HG02623 (cell line): ENCODE data around the gene GRM4.
"Not testable (repeated sequence)": the region's sequence is repeated elsewhere in the genome, so short reads cannot be mapped to it uniquely, and the experiment has no call there.

Source experiments
- ATAC-seq: cut with Tn5 transposase; IDR thresholded peaks from one replicate; pipeline ENCODE4 v1.9.1; 2021; ENCODE audit warnings: moderate library complexity; ENCODE audit not compliant: unreplicated experiment

The GRM4 gene

DNA sequence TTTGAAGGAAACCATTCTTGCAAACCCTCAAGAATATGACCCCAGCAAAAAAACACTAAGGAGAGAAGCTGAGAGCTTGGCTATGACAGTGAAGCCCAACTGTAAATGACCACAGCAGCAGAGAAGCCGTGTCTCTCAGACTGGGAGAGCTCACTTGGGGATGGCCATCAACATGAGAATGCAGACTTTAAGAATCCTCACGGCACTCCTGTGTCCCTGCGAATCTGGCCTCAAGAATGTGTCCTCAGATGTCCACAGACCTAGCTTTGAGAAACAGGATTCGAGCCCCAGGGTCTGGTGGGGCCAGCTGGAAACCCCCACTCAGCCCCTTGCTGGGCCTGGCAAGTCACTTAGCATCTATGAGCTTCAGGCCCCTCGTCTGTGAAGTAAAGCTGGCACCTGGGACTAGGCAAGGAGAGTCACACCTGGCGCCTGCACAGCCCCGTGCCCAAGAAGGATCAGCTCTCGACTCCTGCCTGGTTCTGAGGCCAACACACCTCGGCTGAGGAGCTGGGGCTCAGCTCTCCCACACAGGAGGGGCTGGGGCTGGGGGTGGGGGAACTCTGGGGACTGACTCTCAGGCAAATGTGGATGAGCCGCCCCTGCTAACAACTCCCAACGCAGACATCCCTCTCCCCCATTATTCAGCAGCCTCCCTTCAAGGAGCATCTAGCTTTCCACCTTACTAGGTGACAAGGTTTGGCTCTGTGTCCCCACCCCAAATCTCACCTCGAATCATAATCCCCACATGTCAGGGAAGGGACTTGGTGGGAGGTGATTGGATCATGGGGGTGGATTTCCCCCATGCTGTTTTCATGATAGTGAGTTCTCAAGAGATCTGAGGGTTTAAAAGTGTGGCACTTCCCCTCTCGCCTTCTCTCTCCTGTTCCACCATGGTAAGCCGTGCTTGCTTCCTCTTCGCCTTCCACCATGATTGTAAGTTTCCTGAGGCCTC is 97.7 kb downstream of the GRM4 start:
- ATAC-seq = no peak

DNA sequence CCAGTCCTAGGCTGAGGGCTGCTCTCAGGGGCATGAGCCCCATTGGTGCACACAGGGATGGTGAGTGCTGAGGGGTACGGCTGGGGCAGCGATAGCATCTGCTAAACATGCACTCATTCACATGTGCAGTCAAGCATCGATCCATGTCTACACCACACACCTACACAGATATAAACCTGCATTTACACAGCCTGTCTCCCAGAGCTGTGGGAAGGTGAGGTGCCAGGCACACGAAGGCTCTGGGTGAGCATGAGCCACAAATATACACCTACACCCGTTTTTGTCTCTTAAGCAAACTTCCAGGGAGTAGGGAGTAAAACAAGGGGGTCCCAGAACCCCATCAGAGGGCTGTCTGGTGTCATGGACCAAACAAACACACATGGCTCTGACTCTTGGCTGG is 99.3 kb downstream of the GRM4 start:
- no peak for ATAC-seq

GRCh38 chr6:34045771-34046170 is 100.1 kb downstream of the GRM4 start:
- no peak for ATAC-seq

DNA sequence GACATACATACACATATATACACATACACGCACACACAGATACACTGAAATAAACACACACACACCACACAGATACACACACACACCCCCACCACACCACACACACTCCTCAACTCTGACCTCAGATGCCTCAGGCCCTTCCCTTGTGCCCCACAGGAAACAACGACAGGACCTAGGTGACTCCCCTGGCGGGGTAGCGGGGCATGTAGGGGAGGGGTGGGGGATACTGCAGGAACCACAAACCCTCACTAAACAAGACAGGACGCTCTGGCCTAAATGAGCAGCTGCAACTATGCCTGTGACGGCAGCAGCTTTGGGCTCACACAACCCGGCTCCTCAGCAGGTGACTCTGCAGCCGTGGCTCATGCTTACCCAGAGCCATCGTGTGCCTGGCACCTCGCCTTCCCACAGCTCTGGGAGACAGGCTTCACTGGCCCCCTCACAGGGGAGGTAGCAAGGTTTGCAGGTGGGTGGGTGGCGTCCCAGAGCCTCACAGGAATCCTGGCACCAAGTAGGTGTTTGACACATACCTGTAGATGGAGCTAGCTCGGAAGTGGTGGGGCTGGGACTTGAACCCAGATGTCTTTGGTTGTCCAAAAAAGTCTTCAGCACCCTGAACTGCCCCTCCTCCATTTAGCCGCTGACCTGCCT is 100.8 kb downstream of the GRM4 start:
- no peak for ATAC-seq

- no peak for ATAC-seq
Measured at GRCh38 chr6:34043359-34043758, 102.5 kb downstream of the GRM4 start.

DNA sequence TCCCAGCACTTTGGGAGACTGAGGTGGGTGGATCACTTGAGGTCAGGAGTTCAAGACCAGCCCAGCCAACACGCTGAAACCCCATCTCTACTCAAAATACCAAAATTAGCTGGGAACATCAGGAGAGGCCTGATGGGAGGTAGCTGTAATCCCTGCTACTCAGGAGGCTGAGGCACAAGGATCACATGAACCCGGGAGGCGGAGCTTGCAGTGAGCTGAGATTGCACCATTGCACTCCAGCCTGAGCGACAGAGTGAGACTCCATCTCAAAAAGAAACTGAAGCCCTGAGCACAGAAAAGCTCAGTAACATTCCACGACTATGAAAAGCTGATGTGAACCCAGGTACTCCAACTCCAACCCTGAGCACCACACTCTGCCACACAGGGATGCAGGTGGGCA is 103.9 kb downstream of the GRM4 start:
- ATAC-seq = not testable (repeated sequence)

GRCh38 chr6:34041385-34041784 is 104.5 kb downstream of the GRM4 start:
- ATAC-seq = no peak

DNA sequence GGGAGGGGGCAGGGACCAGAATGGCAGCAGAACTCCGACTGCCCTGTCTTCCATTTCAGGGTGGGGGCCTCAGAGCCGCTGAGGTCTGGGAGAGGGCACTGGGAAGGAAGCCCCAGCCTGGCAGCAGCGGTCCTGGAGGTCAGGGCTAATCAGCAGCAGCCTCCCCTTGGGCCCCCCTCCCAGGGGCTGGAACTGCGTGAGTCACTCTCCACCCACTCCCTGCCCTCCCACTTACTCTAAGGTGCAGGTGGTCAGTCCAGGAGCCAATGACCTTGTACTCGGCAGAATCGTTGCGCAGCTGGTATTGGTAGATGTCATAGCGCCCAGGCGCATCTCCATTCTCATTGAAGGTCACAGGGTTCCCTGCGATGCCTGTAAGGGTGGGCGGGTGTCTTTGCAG is 105.9 kb downstream of the GRM4 start:
- ATAC-seq = no peak

DNA sequence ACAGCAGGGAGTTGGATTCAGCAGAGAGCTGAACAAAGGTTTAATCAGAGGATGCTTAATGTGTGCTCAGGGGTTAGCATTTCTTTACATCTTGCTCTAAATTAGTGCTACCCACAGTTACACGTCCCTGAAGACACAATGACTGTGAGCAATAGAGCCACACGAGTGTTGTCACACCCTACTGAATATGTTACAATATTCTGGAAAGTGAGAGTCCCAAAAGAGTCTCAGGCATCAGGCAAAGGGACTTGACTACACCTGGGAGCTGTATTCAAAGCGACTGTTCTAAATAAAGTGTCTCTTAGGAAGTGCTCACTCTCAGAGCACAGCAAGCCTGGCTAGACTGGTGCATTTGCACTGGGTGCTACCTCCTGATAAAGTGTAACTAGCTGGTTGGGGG is 108.7 kb downstream of the GRM4 start:
- ATAC-seq = no peak

DNA sequence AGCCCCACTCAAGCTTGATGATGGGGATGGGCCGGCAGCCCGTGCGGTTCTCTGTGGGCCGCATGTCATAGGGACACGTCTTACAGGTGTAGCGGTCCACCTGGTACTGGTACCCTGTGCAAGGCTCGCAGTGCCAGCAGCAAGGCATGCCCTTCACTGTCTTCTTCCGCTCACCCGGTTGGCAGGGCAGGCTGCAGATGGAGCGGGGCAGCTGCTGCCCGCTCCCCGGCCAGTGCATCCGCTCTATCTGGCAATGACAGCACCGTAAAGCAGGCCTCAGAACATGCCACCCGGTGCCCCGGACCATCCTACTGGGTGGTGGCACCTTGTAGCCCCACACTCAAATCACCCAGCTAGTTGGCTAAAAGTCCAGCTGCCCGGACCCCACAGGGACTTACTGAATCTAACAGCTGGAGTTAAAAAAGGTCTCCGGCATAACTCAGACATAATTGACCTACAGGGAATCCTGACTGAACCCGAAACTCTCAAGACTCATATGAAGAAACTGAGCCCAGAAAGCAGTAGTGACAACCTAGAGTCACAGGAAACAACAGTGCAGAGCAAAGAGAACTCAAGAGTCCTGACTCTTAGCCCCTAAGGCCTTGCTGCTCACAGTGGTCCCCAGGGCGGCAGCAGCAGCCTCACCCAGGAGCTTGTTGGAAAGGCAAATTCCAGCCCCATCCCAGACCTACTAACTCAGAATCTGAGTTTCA is 109.4 kb downstream of the GRM4 start:
- no peak for ATAC-seq

GRCh38 chr6:34035704-34036356 is 110.1 kb downstream of the GRM4 start:
- no peak for ATAC-seq

DNA sequence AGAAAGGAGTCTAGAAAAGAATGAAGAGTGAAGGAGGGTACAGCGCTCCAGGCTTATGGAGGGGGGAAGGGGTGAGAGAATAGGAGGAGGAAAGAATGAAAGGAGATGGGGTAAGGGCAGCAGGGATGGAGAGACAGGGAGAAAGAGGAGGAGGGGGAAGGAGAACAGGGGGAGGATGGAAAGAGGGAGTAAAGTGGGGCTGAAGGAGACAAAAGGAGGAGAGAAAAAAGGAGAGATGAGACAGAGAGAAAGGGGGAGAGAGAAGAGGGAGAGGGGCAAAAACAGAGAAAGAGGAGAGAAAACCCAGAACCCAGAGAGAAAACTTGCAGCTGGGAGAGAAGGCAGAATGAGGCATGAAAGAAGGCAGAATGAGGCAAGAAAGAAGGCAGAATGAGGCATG is 110.7 kb downstream of the GRM4 start:
- no peak for ATAC-seq

DNA sequence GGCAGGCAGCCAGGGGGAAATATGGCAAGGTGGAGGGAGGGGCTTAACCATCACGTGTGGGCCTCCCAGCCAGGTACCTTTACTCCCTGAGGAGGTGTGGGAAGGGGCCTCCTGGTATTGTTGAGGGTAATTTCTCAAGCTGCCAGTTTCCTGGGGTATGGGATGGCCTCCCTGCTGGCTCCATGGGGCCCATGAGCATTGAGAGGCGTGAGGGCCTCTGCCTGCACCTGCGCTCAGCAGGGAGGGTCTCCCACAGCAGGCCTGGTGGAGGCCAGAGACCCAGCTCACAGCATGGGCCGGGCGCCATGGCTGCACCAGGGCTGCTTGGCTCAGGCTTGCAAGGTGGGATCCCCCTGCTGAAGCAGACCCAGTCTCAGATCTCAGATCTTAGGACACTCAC is 113.0 kb downstream of the GRM4 start:
- ATAC-seq = no peak

DNA sequence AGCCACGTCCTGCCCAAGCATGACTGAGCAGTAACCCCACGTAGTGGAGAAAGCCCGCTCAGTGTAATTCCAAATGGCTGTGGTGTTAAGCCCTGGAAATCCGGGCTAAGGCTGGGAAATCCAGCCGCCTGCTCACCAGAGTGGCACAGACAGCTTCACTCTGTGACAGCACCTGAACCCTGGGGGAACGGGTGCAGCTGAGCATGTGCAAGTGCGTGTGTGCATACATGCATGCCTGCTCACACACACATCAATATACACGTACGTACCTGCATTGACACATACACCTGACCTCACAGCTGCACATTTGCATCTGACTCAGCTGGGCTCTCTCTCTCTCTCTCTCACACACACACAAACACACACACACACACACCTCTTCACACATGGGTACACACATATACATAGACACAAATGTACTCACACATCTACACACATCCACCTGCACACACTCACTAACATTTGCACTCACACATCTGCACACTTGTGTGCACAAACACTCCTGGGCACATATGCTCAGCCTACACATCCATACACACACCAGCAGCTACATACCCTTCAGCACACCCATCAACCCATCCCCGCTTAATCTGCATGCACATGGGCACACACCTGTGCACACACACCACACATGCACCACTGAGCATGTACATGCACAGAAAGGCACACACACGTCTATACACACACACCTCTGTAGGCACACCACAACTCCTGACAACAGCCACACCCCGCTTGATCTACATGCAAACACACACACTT is 114.1 kb downstream of the GRM4 start:
- ATAC-seq = no peak

- no peak for ATAC-seq
Measured at GRCh38 chr6:34030831-34031624, 114.9 kb downstream of the GRM4 start.

- ATAC-seq = no peak
Measured at GRCh38 chr6:34029489-34030280, 116.2 kb downstream of the GRM4 start.

DNA sequence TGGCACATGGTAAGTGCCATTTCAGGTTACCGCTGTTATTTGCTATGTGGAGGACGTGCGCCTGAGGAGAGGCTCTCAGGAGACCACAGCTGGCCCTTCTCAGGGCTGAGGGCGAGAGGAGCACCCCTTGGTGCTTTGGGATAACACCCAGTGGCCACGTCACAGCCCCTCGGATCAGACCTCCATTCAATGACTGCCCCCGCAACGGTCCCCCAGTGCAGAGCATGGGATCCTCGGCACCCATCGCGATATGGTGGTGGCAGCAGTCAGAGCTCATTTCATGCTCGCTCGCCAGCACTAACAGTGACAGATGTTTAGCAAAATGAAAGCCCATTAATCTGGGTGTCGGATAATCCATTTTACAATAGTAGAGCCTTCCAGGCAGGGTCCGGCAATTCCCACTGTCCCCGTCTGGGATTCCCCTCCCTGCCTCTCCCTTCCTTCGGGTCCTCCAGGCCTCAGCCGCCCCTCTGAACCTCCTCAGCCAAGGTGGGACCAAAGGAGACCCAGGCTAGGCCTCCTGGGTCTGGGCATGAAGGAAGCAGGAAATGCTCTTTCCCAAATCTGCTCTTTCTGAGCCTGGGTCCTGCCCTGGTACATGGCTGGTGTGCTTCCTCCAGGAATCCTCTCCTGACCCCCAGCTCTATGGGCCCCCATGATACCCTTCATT is 117.1 kb downstream of the GRM4 start:
- no peak for ATAC-seq

DNA sequence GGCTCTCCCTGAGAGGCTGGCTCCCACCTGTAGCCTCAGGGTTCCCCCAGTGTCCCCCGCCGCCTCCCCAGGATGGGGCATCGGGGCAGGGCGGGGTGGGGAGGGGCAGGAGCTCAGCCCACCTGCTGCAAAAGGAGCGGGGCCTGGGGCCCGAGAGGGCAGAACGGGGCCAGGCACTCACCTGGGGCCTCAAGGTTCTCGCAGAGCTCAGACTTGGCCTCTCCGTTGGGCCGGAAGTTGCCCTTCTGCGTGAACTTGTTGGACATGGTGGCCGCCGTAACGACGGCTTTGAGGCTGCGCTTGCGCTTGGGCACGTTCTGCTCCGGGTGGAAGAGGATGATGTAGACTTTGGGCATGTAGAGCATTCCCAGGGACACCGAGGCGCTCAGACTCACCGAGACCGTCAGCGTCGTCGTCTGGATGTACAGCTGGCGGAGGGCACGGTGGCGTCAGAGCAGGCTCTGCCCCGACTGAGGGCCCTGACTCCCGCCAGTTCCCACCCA is 117.9 kb downstream of the GRM4 start:
- no peak for ATAC-seq
